Stomach smooth muscle (tissue), 2 donors: ENCODE data around the gene KRTAP9-6.

Source experiments
- H3K27ac ChIP-seq: one replicate; pipeline ENCODE4 v1.7.0; 2013; ENCODE audit warnings: mild to moderate bottlenecking, low read length, inconsistent platforms
- H3K27me3 ChIP-seq, 2 donors: one replicate each; pipeline ENCODE4 v1.7.0; 2013; ENCODE audit warnings: low read length in 2 of 2; ENCODE audit not compliant: insufficient read depth in 2 of 2, control insufficient read depth in 1 of 2
- H3K36me3 ChIP-seq, 2 donors: one replicate each; pipeline ENCODE4 v1.7.0; 2013; ENCODE audit warnings: low read length in 2 of 2; ENCODE audit not compliant: control insufficient read depth in 2 of 2, insufficient read depth in 2 of 2
- H3K4me1 ChIP-seq: one replicate; pipeline ENCODE4 v1.7.0; 2013; ENCODE audit warnings: low read length; ENCODE audit not compliant: control insufficient read depth, insufficient read depth
- H3K4me3 ChIP-seq, 2 donors: one replicate each; pipeline ENCODE4 v1.7.0; 2013; ENCODE audit warnings: low read length in 2 of 2
- H3K9ac ChIP-seq, 2 donors: one replicate each; pipeline ENCODE4 v1.7.0; 2013; ENCODE audit warnings: low read length in 2 of 2, mild to moderate bottlenecking in 1 of 2
- H3K9me3 ChIP-seq, 2 donors: one replicate each; pipeline ENCODE4 v1.7.0; 2013; ENCODE audit warnings: low read length in 2 of 2; ENCODE audit not compliant: control insufficient read depth in 2 of 2
- donor health status: healthy.
- donor health status: Pancreatic carcinoma.

Gene KRTAP9-6

GRCh38 chr17:41301204-41301790, 36.1 kb downstream of the KRTAP9-6 start:
- Histone ChIP-seq H3K36me3 (no peaks in the 10 kb centered on the region), H3K4me1 (no peaks in the 10 kb centered on the region), H3K27ac (no peak overlapping the region), H3K9me3 (peaks cover 5 to 10% of the 10 kb centered on the region in 2 donors), H3K9ac (no peak overlapping the region), H3K27me3 (peaks cover 0 to 3% of the 10 kb centered on the region in 2 donors), H3K4me3 (no peak overlapping the region)

GRCh38 chr17:41301916-41302901, 37.0 kb downstream of the KRTAP9-6 start, which contains the start of gene KRTAP29-1:
Gene KRTAP29-1, minus strand, starts transcription at chr17:41302851. Its CDS starts 0 bp downstream, at chr17:41302851.
- no peaks in the 10 kb centered on the region for H3K36me3 ChIP-seq
- no peaks in the 10 kb centered on the region for H3K4me1 ChIP-seq
- peaks cover 0 to 3% of the 10 kb centered on the region in 2 donors for H3K27me3 ChIP-seq
- H3K9me3 ChIP-seq = peaks cover 5 to 10% of the 10 kb centered on the region in 2 donors
- no peak within 1 kb of the TSS for H3K9ac ChIP-seq
- H3K27ac ChIP-seq = no peak within 1 kb of the TSS
- no peak within 1 kb of the TSS for H3K4me3 ChIP-seq

DNA sequence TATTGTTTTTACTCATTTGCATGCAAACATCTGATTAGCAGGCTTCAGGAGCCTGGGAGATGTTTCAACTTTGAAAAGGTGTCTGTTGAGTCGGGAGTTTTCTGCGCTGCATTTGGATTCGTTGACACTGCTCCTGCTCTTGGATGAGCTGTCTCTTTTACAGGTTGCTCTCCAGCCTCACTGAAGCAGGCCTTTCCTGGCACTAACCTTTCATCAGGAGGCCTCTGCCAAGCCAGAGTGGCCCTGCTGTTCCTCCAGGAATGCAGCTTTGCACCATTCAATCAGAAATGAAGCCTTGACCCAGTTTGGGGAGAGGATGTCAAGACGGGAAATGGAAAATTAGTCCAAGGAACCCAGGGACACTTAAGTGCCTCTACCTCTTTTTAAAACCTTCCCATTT, 37.8 kb downstream of the KRTAP9-6 start:
- Histone ChIP-seq H3K9ac (no peak overlapping the region), H3K27ac (no peak overlapping the region), H3K9me3 (peaks cover 5 to 10% of the 10 kb centered on the region in 2 donors), H3K36me3 (no peaks in the 10 kb centered on the region), H3K4me1 (no peaks in the 10 kb centered on the region), H3K4me3 (no peak overlapping the region), H3K27me3 (peaks cover 0 to 7% of the 10 kb centered on the region in 2 donors)

- H3K27ac ChIP-seq = no peak overlapping the region
- no peak overlapping the region for H3K9ac ChIP-seq
- peaks cover 5 to 10% of the 10 kb centered on the region in 2 donors for H3K9me3 ChIP-seq
- H3K4me3 ChIP-seq = no peak overlapping the region
- H3K4me1 ChIP-seq = no peaks in the 10 kb centered on the region
- peaks cover 0 to 13% of the 10 kb centered on the region in 2 donors for H3K27me3 ChIP-seq
- H3K36me3 ChIP-seq = no peaks in the 10 kb centered on the region
These were observed 38.9 kb downstream of the KRTAP9-6 start for GRCh38 chr17:41304091-41304490.

DNA sequence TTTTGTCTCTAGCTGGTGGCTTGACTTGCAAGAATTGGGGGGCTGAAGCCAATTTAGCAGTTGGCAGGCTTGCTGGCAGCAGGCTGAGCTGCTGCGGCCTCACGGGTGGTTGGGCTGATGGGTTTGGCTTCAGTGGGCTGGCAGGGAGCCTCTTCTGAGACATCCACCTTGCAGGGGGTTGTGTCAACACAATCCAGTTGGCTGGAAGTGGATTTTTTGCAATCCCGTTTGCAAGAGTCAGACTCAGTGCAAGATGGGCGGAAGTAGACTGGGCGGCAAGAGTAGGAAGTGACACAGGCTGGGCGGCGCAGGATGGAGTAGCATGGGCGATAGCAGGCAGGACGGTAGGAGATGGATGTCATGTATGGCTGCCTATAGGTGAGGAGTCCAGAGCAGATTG, 42.5 kb downstream of the KRTAP9-6 start:
- Histone ChIP-seq H3K27me3 (peaks cover 0 to 13% of the 10 kb centered on the region in 2 donors), H3K9me3 (no peaks in the 10 kb centered on the region), H3K4me1 (no peaks in the 10 kb centered on the region), H3K4me3 (no peak overlapping the region), H3K9ac (no peak overlapping the region), H3K36me3 (no peaks in the 10 kb centered on the region), H3K27ac (no peak overlapping the region)

DNA sequence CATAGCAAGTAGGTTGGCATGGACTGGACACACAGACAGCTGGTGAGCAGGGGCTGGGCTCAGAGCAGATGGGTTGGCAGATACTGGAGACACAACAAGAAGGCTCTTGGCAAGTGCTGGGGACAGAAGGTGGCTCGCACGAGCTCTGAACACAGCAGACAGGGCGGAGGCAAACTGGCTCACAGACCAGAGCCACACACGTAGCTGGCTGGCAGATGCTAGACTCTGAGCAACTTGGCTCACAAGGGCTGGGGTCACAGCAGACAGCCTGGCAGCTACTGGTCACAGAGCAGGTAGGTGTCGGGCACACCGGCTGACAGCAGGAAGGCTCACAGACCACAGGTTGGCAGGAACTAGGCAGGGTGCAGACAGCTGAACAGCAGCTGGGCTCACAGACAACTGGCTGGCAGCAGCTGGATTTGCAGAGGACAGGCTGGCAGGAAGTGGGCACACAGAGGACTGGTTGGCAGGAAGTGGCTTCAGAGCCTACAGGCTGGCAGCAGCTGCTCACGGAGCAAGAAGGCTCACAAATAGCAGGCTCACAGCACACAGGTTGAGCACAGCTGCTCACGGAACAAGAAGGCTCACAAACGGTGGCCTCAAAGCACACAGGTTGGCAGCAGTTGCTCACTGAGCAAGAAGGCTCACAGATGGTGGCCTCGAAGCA, 43.2 kb downstream of the KRTAP9-6 start:
- no peaks in the 10 kb centered on the region for H3K4me1 ChIP-seq
- no peaks in the 10 kb centered on the region for H3K36me3 ChIP-seq
- H3K4me3 ChIP-seq = no peak overlapping the region
- H3K9me3 ChIP-seq = no peaks in the 10 kb centered on the region
- H3K9ac ChIP-seq = no peak overlapping the region
- H3K27me3 ChIP-seq = peaks cover 0 to 14% of the 10 kb centered on the region in 2 donors
- H3K27ac ChIP-seq = no peak overlapping the region

DNA sequence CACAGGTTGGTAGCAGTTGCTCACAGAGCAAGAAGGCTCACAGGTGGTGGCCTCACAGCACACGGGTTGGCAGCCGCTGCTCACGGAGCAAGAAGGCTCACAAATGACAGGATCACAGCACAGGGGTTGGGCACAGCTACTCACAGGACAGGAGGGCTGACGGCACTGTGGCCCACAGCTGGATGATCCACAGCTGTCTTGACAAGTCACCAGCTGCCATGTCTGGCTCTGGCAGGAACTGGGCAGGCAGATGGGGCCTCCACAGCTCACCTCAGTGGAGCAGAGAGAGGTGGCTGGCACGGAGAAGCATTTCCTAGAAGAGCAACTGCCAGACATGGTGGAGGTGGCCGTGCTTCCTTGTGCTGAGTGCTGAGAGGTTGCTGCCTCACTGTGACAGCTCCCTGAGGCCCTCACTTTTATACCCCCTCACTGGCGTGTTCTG, 43.8 kb downstream of the KRTAP9-6 start, which contains the start of gene KRTAP16-1:
KRTAP16-1 (minus strand) TSS at position 392 of the 442 bp plus-strand sequence; CDS start at position 336, 56 bp downstream.
- Histone ChIP-seq H3K9ac (no peak within 1 kb of the TSS), H3K9me3 (no peaks in the 10 kb centered on the region), H3K4me3 (no peak within 1 kb of the TSS), H3K27ac (no peak within 1 kb of the TSS), H3K27me3 (peaks cover 0 to 14% of the 10 kb centered on the region in 2 donors), H3K36me3 (no peaks in the 10 kb centered on the region), H3K4me1 (no peaks in the 10 kb centered on the region)

DNA sequence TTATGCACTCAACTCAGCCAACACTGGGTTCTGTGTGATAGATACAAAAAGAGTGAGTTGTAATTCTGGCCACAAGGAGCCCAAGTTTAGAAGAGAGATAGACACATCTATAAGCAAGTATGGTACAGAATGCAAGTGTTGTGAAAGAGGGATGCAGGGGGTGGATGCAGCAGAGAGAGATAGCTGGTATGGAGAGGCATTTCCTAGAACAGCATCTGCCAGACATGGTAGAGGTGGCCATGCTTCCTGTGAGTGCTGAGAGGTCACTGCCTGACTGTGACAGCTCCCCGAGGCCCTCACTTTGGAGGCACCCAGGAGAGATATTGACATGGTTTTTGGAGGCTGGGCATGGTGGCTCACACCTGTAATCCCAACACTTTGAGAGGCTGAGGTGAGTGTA, 45.9 kb downstream of the KRTAP9-6 start:
- H3K27me3 ChIP-seq = peaks cover 0 to 16% of the 10 kb centered on the region in 2 donors
- H3K36me3 ChIP-seq = no peaks in the 10 kb centered on the region
- H3K4me3 ChIP-seq = no peak overlapping the region
- no peaks in the 10 kb centered on the region for H3K9me3 ChIP-seq
- no peak overlapping the region for H3K9ac ChIP-seq
- H3K4me1 ChIP-seq = no peaks in the 10 kb centered on the region
- no peak overlapping the region for H3K27ac ChIP-seq

- H3K36me3 ChIP-seq = no peaks in the 10 kb centered on the region
- H3K9me3 ChIP-seq = no peaks in the 10 kb centered on the region
- H3K27me3 ChIP-seq = peaks cover 0 to 6% of the 10 kb centered on the region in 2 donors
- H3K4me1 ChIP-seq = no peaks in the 10 kb centered on the region
- H3K9ac ChIP-seq = no peak within 1 kb of the TSS
- no peak within 1 kb of the TSS for H3K27ac ChIP-seq
- no peak within 1 kb of the TSS for H3K4me3 ChIP-seq
These were observed 50.1 kb downstream of the KRTAP9-6 start, which contains the start of gene KRTAP17-1 for GRCh38 chr17:41315204-41315794. Gene KRTAP17-1, minus strand, starts transcription at chr17:41315710. Its CDS starts 60 bp downstream, at chr17:41315650.
